ENCODE data around the gene C10orf120.

- TF ChIP-seq POLR2A (IDR thresholded peaks at IDR 0.05): no peak
- TF ChIP-seq CTCF (IDR thresholded peaks at IDR 0.05): no peak
Observed at GRCh38 chr10:122688293-122688989, 11.2 kb downstream of the C10orf120 start.

Data from Peyer's patch (tissue), 4 donors.